IMR-90 (cell line): ENCODE measurements around the gene KANSL1L. TPM values are rescaled to one million over a fixed set of nuclear protein-coding genes. Genes with fewer than 3 reads are reported as not detected.

Experiments used
- ATAC-seq: fragments of 200-7000 bp; cut with Tn5 transposase; 2 replicates; pipeline ENCODE4 v1.9.1; 2020; ENCODE audit warnings: low read depth, mild to moderate bottlenecking, moderate library complexity
- BruUV-seq: library from RNA; stranded (reverse); fragments of 400-500 nt; replicated peaks from 2 replicates; lab custom pipeline; 2021; lab: Mats Ljungman, UMichigan
- CTCF ChIA-PET: fragments of 300-600 bp; formaldehyde crosslinking; extraction: SDS; loops from one replicate; lab custom pipeline; 2021; ENCODE audit warnings: antibody characterized with exemption; lab: Yijun Ruan, JAX
- POLR2A ChIA-PET: fragments of 300-600 bp; sonication (Branson Sonifier 250); formaldehyde crosslinking; loops from one replicate; lab custom pipeline; 2022; ENCODE audit warnings: antibody characterized with exemption; ENCODE audit not compliant: unreplicated experiment; lab: Charles Lee
- DNase-seq: peaks from one replicate; pipeline ENCODE4 v3.0.0; 2013
- H2AFZ ChIP-seq: replicated peaks from 2 replicates; pipeline ENCODE3; 2013; ENCODE audit warnings: low read length, mild to moderate bottlenecking; ENCODE audit not compliant: poor library complexity
- H2AK5ac ChIP-seq: 2 replicates; pipeline ENCODE4 v1.6.1; 2013; ENCODE audit warnings: low read depth, low read length, inconsistent platforms
- H2AK9ac ChIP-seq: replicated peaks from 2 replicates; pipeline ENCODE3; 2013; ENCODE audit warnings: mild to moderate bottlenecking, low read depth, low read length, moderate library complexity; ENCODE audit not compliant: poor library complexity
- H2BK120ac ChIP-seq: 2 replicates; pipeline ENCODE4 v1.6.1; 2013; ENCODE audit warnings: low read depth, low read length, inconsistent platforms
- H2BK15ac ChIP-seq: 3 replicates; pipeline ENCODE4 v1.6.1; 2013; ENCODE audit warnings: low read depth, low read length, inconsistent platforms
- H2BK20ac ChIP-seq: 2 replicates; pipeline ENCODE4 v1.6.1; 2013; ENCODE audit warnings: low read depth, mild to moderate bottlenecking, inconsistent platforms, low read length, moderate library complexity
- H2BK5ac ChIP-seq: 2 replicates; pipeline ENCODE4 v1.6.1; 2013; ENCODE audit warnings: mild to moderate bottlenecking, low read depth, low read length, inconsistent platforms; ENCODE audit not compliant: poor library complexity, severe bottlenecking
- H3K14ac ChIP-seq: replicated peaks from 2 replicates; pipeline ENCODE4 v1.6.1; 2013; ENCODE audit warnings: low read depth, low read length, inconsistent platforms
- H3K18ac ChIP-seq: 2 replicates; pipeline ENCODE4 v1.6.1; 2013; ENCODE audit warnings: low read depth, low read length, control low read depth
- H3K23ac ChIP-seq: 2 replicates; pipeline ENCODE4 v1.6.1; 2013; ENCODE audit warnings: low read depth, low read length, inconsistent platforms
- H3K27ac ChIP-seq: 2 replicates; pipeline ENCODE4 v1.5.1; 2013; ENCODE audit warnings: mild to moderate bottlenecking, control low read depth, low read length; ENCODE audit not compliant: insufficient read depth
- H3K27me3 ChIP-seq: 2 replicates; pipeline ENCODE4 v1.6.1; 2013; ENCODE audit warnings: low read length; ENCODE audit not compliant: control insufficient read depth, insufficient read depth
- H3K36me3 ChIP-seq: 2 replicates; pipeline ENCODE4 v1.6.1; 2013; ENCODE audit warnings: low read length, mixed read lengths; ENCODE audit not compliant: control insufficient read depth, insufficient read depth
- H3K4ac ChIP-seq: 2 replicates; pipeline ENCODE4 v1.6.1; 2013; ENCODE audit warnings: low read depth, low read length, inconsistent platforms
- H3K4me1 ChIP-seq: 2 replicates; pipeline ENCODE4 v1.6.1; 2013; ENCODE audit warnings: low read length, mixed read lengths; ENCODE audit not compliant: control insufficient read depth, insufficient read depth
- H3K4me2 ChIP-seq: 2 replicates; pipeline ENCODE4 v1.6.1; 2013; ENCODE audit warnings: low read depth, mild to moderate bottlenecking, control low read depth, low read length, moderate library complexity
- H3K4me3 ChIP-seq: 2 replicates; pipeline ENCODE4 v1.5.1; 2013; ENCODE audit warnings: low read depth, mild to moderate bottlenecking, control low read depth, low read length, moderate library complexity; ENCODE audit not compliant: insufficient read depth
- H3K56ac ChIP-seq: 2 replicates; pipeline ENCODE4 v1.6.1; 2013; ENCODE audit warnings: low read length, inconsistent platforms; ENCODE audit not compliant: insufficient read depth; ENCODE audit errors: extremely low read depth
- H3K79me1 ChIP-seq, 2 experiments: 2 replicates each; pipeline ENCODE4 v1.6.1; 2013; ENCODE audit warnings: low read length in 2 of 2, inconsistent platforms in 1 of 2, low read depth in 1 of 2
- H3K9ac ChIP-seq: 2 replicates; pipeline ENCODE4 v1.6.1; 2013; ENCODE audit warnings: low read depth, low read length, control low read depth
- H3K9me1 ChIP-seq: 2 replicates; pipeline ENCODE4 v1.6.1; 2013; ENCODE audit warnings: low read length, inconsistent platforms; ENCODE audit not compliant: insufficient read depth
- H3K9me3 ChIP-seq: 2 replicates; pipeline ENCODE4 v1.6.1; 2013; ENCODE audit warnings: low read length; ENCODE audit not compliant: control insufficient read depth, insufficient read depth
- H4K20me1 ChIP-seq: 2 replicates; pipeline ENCODE4 v1.6.1; 2013; ENCODE audit warnings: low read length, inconsistent platforms; ENCODE audit not compliant: insufficient read depth
- H4K5ac ChIP-seq: 2 replicates; pipeline ENCODE4 v1.6.1; 2013; ENCODE audit warnings: mild to moderate bottlenecking, low read depth, low read length, control low read depth
- H4K8ac ChIP-seq, 2 experiments: 2 replicates each; pipeline ENCODE4 v1.6.1; 2013; ENCODE audit warnings: low read depth in 2 of 2, low read length in 2 of 2, control low read depth in 1 of 2, inconsistent platforms in 1 of 2
- H4K91ac ChIP-seq: 2 replicates; pipeline ENCODE4 v1.6.1; 2013; ENCODE audit warnings: low read depth, low read length, inconsistent platforms; ENCODE audit not compliant: insufficient read depth
- BHLHE40 ChIP-seq: fragments of 150-350 bp; IDR thresholded peaks from 2 replicates; pipeline ENCODE4 v1.6.1; 2016; ENCODE audit warnings: mild to moderate bottlenecking, low read depth, low read length
- CEBPB ChIP-seq: IDR thresholded peaks from 2 replicates; pipeline ENCODE4 v1.6.1; 2012; ENCODE audit warnings: low read depth, low read length, improper control_type of control experiment
- CHD1 ChIP-seq: IDR thresholded peaks from 2 replicates; pipeline ENCODE4 v1.6.1; 2012; ENCODE audit warnings: low read depth, low read length, improper control_type of control experiment
- CTCF ChIP-seq: conservative IDR thresholded peaks from 2 replicates; pipeline ENCODE4 v1.5.1; 2012; ENCODE audit warnings: mild to moderate bottlenecking, low read depth, low read length, improper control_type of control experiment
- FOS ChIP-seq: fragments of 150-350 bp; IDR thresholded peaks from 2 replicates; pipeline ENCODE4 v1.6.1; 2016; ENCODE audit warnings: low read depth, low read length
- MAFK ChIP-seq: IDR thresholded peaks from 2 replicates; pipeline ENCODE4 v1.6.1; 2012; ENCODE audit warnings: low read depth, low read length, improper control_type of control experiment
- MAZ ChIP-seq: IDR thresholded peaks from 2 replicates; pipeline ENCODE4 v1.6.1; 2012; ENCODE audit warnings: low read depth, mild to moderate bottlenecking, low read length, improper control_type of control experiment, moderate library complexity, borderline replicate concordance
- MXI1 ChIP-seq: IDR thresholded peaks from 2 replicates; pipeline ENCODE4 v1.6.1; 2012; ENCODE audit warnings: low read depth, mild to moderate bottlenecking, low read length, moderate library complexity, borderline replicate concordance
- NFE2L2 ChIP-seq: fragments of 150-350 bp; IDR thresholded peaks from 2 replicates; pipeline ENCODE4 v1.6.1; 2016; ENCODE audit warnings: low read depth, mild to moderate bottlenecking, low read length
- POLR2A ChIP-seq: IDR thresholded peaks from 2 replicates; pipeline ENCODE4 v1.6.1; 2012; ENCODE audit warnings: mild to moderate bottlenecking, low read depth, low read length
- RCOR1 ChIP-seq: IDR thresholded peaks from 2 replicates; pipeline ENCODE4 v1.6.1; 2012; ENCODE audit warnings: mild to moderate bottlenecking, low read length, improper control_type of control experiment; ENCODE audit not compliant: insufficient replicate concordance
- RFX5 ChIP-seq: IDR thresholded peaks from 2 replicates; pipeline ENCODE4 v1.8.0; 2012; ENCODE audit warnings: low read depth, mild to moderate bottlenecking, low read length, moderate library complexity
- SMC3 ChIP-seq: fragments of 150-350 bp; IDR thresholded peaks from 2 replicates; pipeline ENCODE4 v1.6.1; 2016; ENCODE audit warnings: low read depth, mild to moderate bottlenecking, antibody characterized with exemption, low read length, moderate library complexity
- USF2 ChIP-seq: fragments of 150-350 bp; IDR thresholded peaks from 2 replicates; pipeline ENCODE4 v1.6.1; 2017; ENCODE audit warnings: mild to moderate bottlenecking, antibody characterized with exemption, low read length, low read depth
- WGBS, 2 experiments: methylation state at CpG; one replicate each; pipeline versions ENCODE4 v1.1.5 to v1.1.7; 2013; ENCODE audit warnings: missing lambda C conversion rate in 2 of 2; ENCODE audit not compliant: insufficient read length in 1 of 2; ENCODE audit errors: extremely low coverage in 2 of 2; 5-methylcytosine and 5-hydroxymethylcytosine counted together
- dilution Hi-C: fragments of 300-500 bp; cut with HindIII; formaldehyde crosslinking; loops from one replicate; pipeline ENCODE4 v1.14.3; 2018; ENCODE audit warnings: low sequenced_read_pairs; ENCODE audit not compliant: unreplicated experiment
- in situ Hi-C: fragments of 300-500 bp; cut with MboI; formaldehyde crosslinking; loops from 3 replicates; pipeline ENCODE4 v1.14.3; 2019; ENCODE audit warnings: low sequenced_read_pairs, inconsistent platforms, mixed read lengths
- intact Hi-C: fragments of 100-400 bp; cut with micrococcal nuclease; formaldehyde crosslinking; loops from 2 replicates; pipeline ENCODE4 v1.10.0; 2022
- polyA plus RNA-seq, 3 experiments: library from polyadenylated mRNA; depleted of rRNA; stranded (reverse); fragments of >200 nt; gene quantifications; 2 replicates each; pipeline ENCODE4 v1.2.3, GENCODE V29; 2012; ENCODE audit warnings: low replicate concordance in 1 of 3
- total RNA-seq: library from RNA; depleted of rRNA; stranded (reverse); fragments of >200 nt; gene quantifications from 2 replicates; pipeline ENCODE4 v1.2.3, GENCODE V29; 2012

The KANSL1L gene
- total and polyA plus RNA-seq, 2 of the 4 experiments (the other 2 are of a cell fraction): 3.1 to 7.2 TPM

GRCh38 chr2:210004881-210005280, 166.3 kb downstream of the KANSL1L start:
- no peak overlapping the region for H2AK5ac ChIP-seq
- intact Hi-C loops (no loop called here), in situ Hi-C loops (no loop called here), dilution Hi-C loops (no loop called here)
- CTCF ChIA-PET: no interaction called here
- H4K91ac ChIP-seq: no peak overlapping the region
- DNase-seq: no peak
- no peak overlapping the region for H2BK15ac ChIP-seq
- ATAC-seq: no peak
- H3K36me3 ChIP-seq: peaks cover 9% of the 10 kb centered on the region
- H2BK20ac ChIP-seq: no peak overlapping the region
- no peak overlapping the region for H3K56ac ChIP-seq
- no peak overlapping the region for H3K4me2 ChIP-seq
- no peak overlapping the region for H4K5ac ChIP-seq
- POLR2A ChIA-PET: no interaction called here
- no CpG with 5 or more reads among the region's 2 CpGs for WGBS, 2 experiments
- H3K9me3 ChIP-seq: no peaks in the 10 kb centered on the region
- no peak overlapping the region for H3K27ac ChIP-seq
- H3K23ac ChIP-seq: no peak overlapping the region
- H2AK9ac ChIP-seq: no peak overlapping the region
- TF ChIP-seq FOS (no peak), NFE2L2 (no peak), CTCF (no peak), SMC3 (no peak), RFX5 (no peak), POLR2A (no peak), RCOR1 (no peak), MAFK (no peak), CEBPB (no peak), BHLHE40 (no peak), MXI1 (no peak), USF2 (no peak), MAZ (no peak), CHD1 (no peak)
- no peak overlapping the region for H3K4me3 ChIP-seq
- no peak overlapping the region for H4K8ac ChIP-seq
- no peaks in the 10 kb centered on the region for H3K27me3 ChIP-seq
- no peak overlapping the region for H2BK120ac ChIP-seq
- no peak overlapping the region for H2AFZ ChIP-seq
- H3K14ac ChIP-seq: no peak overlapping the region
- no peak overlapping the region for H3K9ac ChIP-seq
- H3K4me1 ChIP-seq: peaks cover 5% of the 10 kb centered on the region
- peaks cover 5 to 27% of the 10 kb centered on the region in 2 experiments; a peak in 3 of 4 replicates for H3K79me1 ChIP-seq
- H3K9me1 ChIP-seq: no peaks in the 10 kb centered on the region
- no TSS peak for BruUV-seq
- no peak overlapping the region for H2BK5ac ChIP-seq
- H3K4ac ChIP-seq: no peak overlapping the region
- no peak overlapping the region for H3K18ac ChIP-seq
- peaks cover 3% of the 10 kb centered on the region; the same call in 1 of the 2 replicates for H4K20me1 ChIP-seq
